ENCODE data around the gene KLHL29. TPM values are rescaled to one million over a fixed set of nuclear protein-coding genes. Genes with fewer than 3 reads are reported as not detected.

KLHL29 gene
- total and polyA plus RNA-seq, 5 donors = 1.7 to 4.0 (median 2.0) TPM

DNA sequence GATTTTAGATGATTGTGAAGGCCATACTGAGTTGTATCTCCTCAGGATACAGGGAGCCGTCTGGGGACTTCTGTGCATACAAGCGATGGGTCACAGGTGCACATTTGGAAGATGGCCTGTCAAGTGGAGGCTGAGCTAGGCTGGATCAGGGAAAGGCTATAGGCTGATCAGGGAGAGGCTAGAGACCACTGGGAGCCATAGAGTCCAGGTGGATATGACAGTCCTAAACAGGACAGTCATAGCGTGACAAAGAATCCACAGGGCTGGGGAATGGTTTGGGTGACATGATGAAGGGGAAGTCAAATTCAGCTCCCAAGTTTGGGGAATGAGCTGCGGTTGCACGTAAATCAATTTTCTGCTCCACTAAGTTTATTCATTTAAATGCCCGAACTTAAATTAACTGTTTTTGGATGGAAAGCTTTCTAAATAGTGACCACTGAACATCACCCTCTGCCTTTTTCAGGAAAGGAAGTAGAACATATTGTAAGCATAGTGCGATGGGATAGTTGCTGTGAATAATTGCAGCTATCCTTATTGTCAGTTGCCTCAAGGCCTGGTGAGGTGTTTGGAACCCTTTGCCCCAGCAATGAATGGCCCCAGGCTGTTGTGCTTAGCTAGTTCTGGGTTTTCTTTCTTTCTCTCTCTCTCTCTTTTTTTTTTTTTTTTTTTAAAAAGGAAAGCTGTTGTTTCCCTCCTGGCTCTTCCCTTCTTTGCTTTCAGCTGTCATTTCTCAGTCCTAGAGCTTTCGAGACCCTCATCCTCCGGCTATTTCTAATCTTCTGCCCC lies 50.5 kb downstream of the KLHL29 start:
- WGBS = 89% methylated on average over 9 of the region's 9 CpGs
- H3K9me3 ChIP-seq (ENCODE audit: control insufficient read depth, low read length) = no peaks in the 10 kb centered on the region
- H3K4me3 ChIP-seq (ENCODE audit: low read length) = no peak overlapping the region
- intact Hi-C loops (cut with DNase I) = no loop called here
- H3K4me1 ChIP-seq (ENCODE audit: control insufficient read depth, insufficient read depth, low read length) = peaks cover 4% of the 10 kb centered on the region
- no peak for DNase-seq
- H3K27me3 ChIP-seq (ENCODE audit: control insufficient read depth, insufficient read depth) = no peaks in the 10 kb centered on the region
- no peak overlapping the region for H3K27ac ChIP-seq (ENCODE audit: low read length)
- no peak for ATAC-seq

DNA sequence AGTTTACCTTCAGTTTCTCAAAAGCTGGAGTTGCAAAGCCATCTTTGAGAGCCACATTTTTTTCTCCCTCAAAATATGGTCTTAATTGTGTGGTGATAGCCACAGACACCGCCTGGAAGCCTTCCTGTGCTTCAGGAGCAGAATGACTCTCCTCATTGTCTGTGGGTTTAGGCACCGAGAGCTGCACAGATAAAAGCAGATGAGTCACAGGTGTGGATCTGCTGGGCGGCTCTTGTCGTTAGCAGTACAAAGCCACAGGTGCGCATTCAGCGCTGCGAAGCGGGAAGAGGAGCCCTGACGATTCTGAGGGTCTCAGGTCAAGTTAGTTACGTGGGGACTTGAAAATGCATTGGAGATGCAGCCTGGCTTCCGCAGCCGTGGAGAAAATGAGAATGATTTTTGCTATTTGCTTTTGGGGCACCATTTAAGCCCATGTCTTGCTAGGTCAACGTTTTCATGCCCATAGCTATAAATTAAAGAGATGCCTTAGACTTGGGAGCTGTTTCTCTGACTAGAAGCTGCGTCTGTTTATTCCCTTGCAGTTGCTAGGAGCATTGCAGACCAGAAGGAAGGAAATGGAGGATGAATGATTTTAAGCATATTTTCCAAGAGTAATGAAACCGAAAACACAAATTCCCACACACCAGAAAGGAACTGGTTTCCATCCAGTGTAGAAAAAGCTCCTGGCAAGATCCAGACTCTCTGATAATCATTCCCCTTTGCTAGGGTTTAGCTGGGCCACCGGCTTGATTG lies 51.5 kb downstream of the KLHL29 start:
- ATAC-seq = no peak
- no peak for DNase-seq
- intact Hi-C loops (cut with DNase I) = no loop called here
- no peak overlapping the region for H3K27ac ChIP-seq (ENCODE audit: low read length)
- no peak overlapping the region for H3K4me3 ChIP-seq (ENCODE audit: low read length)
- peaks cover 1% of the 10 kb centered on the region for H3K9me3 ChIP-seq (ENCODE audit: control insufficient read depth, low read length)
- 69% methylated on average over 16 of the region's 16 CpGs for WGBS
- H3K27me3 ChIP-seq (ENCODE audit: control insufficient read depth, insufficient read depth) = no peaks in the 10 kb centered on the region
- peaks cover 4% of the 10 kb centered on the region for H3K4me1 ChIP-seq (ENCODE audit: control insufficient read depth, insufficient read depth, low read length)

DNA sequence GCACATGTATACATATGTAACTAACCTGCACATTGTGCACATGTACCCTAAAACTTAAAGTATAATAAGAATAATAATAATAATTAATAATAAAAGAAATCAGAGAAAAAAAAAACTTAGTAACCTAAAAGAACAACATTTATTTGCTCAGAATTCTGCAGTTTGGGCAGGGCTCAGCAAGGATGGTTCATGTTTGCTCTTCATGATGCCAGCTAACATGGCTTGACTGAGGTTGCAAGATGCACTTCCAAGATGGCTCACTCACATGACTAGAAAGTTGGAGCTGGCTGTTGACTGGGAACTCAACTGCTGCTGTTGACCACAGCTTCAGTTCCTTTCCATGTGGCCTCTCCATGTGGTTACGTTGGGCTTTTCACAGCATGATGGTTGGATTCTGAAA lies 56.4 kb downstream of the KLHL29 start:
- WGBS = 96% methylated on average over 1 of the region's 1 CpG
- DNase-seq = no peak
- Histone ChIP-seq H3K27ac (ENCODE audit: low read length) (no peak overlapping the region), H3K27me3 (ENCODE audit: control insufficient read depth, insufficient read depth) (no peaks in the 10 kb centered on the region), H3K4me1 (ENCODE audit: control insufficient read depth, insufficient read depth, low read length) (peaks cover 2% of the 10 kb centered on the region), H3K4me3 (ENCODE audit: low read length) (no peak overlapping the region), H3K9me3 (ENCODE audit: control insufficient read depth, low read length) (peaks cover 6% of the 10 kb centered on the region)
- intact Hi-C loops (cut with DNase I) = no loop called here
- no peak for ATAC-seq

DNA sequence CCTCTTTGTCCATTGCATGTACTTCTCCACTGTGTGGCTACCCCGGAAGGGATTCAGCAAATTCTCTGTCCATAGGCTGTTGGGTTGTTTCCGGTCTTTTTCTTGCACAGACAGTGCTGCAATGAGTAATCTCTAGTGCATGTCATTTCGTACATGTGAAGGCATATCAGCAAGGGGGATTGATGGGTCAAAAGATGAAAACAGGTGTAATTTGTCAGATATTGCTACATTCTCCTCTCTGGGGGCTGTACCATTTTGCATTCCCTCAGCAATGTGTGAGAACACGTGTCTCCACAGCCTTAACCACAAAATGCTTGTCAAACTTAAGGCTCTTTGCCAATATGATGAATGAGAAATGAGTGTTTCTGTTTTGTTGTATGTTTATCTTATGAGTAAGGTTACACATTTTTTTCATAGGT lies 60.5 kb downstream of the KLHL29 start:
- Histone ChIP-seq H3K4me1 (ENCODE audit: control insufficient read depth, insufficient read depth, low read length) (no peaks in the 10 kb centered on the region), H3K27ac (ENCODE audit: low read length) (no peak overlapping the region), H3K4me3 (ENCODE audit: low read length) (no peak overlapping the region), H3K9me3 (ENCODE audit: control insufficient read depth, low read length) (peaks cover 6% of the 10 kb centered on the region), H3K27me3 (ENCODE audit: control insufficient read depth, insufficient read depth) (no peaks in the 10 kb centered on the region)
- 74% methylated on average over 4 of the region's 4 CpGs for WGBS
- intact Hi-C loops (cut with DNase I) = no loop called here
- DNase-seq = no peak
- ATAC-seq = no peak

DNA sequence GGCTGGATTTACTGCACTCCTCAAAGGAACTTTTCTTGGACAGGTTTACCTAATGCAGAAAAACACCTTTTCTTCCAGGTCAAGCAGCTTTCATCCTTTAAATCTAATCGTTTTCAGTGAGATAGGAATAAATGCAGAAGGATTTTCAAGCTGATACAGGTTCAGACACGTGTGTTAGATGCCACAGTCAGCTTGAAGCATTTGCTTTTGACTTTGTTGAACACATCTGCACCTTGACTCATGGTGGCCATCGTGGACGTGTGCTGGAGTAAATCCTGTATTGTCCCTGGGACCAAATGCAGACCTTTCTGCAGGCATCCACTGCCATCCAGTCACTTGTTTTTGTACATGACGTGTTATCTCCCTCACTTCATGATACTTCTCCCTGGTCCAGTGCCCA lies 61.9 kb downstream of the KLHL29 start:
- Histone ChIP-seq H3K4me3 (ENCODE audit: low read length) (no peak overlapping the region), H3K9me3 (ENCODE audit: control insufficient read depth, low read length) (peaks cover 2% of the 10 kb centered on the region), H3K27ac (ENCODE audit: low read length) (no peak overlapping the region), H3K4me1 (ENCODE audit: control insufficient read depth, insufficient read depth, low read length) (no peaks in the 10 kb centered on the region), H3K27me3 (ENCODE audit: control insufficient read depth, insufficient read depth) (no peaks in the 10 kb centered on the region)
- intact Hi-C loops (cut with DNase I) = no loop called here
- no peak for ATAC-seq
- no peak for DNase-seq
- 86% methylated on average over 5 of the region's 5 CpGs for WGBS

DNA sequence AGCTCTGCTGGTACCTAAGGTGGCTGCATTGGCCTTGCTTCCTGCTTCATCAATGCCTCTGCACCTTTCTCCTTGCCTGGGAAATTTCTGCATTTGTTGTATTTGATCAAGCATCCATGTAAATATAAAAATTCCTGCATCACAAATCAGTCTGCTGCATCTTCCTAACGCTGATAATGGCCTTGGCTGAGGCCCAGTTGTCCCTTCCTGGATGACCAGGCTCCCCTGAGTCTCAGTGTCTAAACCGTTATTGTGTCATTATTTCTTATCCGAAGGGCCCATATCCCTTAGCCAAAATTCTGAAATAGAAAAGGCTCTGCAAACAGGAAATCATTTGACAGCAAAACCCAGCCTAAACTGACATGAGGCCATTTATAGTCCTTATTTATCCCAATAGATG lies 62.4 kb downstream of the KLHL29 start:
- intact Hi-C loops (cut with DNase I) = no loop called here
- H3K4me3 ChIP-seq (ENCODE audit: low read length) = no peak overlapping the region
- ATAC-seq (no peak), DNase-seq (no peak)
- H3K9me3 ChIP-seq (ENCODE audit: control insufficient read depth, low read length) = peaks cover under 1% of the 10 kb centered on the region
- H3K27ac ChIP-seq (ENCODE audit: low read length) = no peak overlapping the region
- H3K4me1 ChIP-seq (ENCODE audit: control insufficient read depth, insufficient read depth, low read length) = no peaks in the 10 kb centered on the region
- no peaks in the 10 kb centered on the region for H3K27me3 ChIP-seq (ENCODE audit: control insufficient read depth, insufficient read depth)
- WGBS = 42% methylated on average over 3 of the region's 3 CpGs

DNA sequence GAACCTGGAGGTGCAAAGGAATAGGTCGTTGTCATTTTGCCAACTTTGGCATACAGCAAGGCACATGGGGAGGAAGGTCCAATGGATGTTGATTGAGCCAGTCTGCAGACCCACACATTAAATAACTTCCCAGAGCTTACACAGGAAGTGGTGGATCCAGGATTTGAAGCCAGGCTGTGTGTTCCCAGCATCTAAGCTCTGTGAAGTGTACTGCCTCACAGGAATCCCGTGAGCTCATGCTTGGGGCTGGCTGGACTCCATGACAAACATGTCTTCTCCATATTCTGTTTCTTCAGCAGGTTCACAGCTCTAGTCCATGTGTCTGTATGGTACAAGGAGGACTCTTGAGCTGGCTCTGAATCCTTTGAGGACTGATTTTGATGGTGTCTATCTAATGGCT lies 63.9 kb downstream of the KLHL29 start:
- no peak for DNase-seq
- WGBS = 69% methylated on average over 2 of the region's 2 CpGs
- Histone ChIP-seq H3K9me3 (ENCODE audit: control insufficient read depth, low read length) (no peaks in the 10 kb centered on the region), H3K4me1 (ENCODE audit: control insufficient read depth, insufficient read depth, low read length) (no peaks in the 10 kb centered on the region), H3K27me3 (ENCODE audit: control insufficient read depth, insufficient read depth) (no peaks in the 10 kb centered on the region), H3K27ac (ENCODE audit: low read length) (no peak overlapping the region), H3K4me3 (ENCODE audit: low read length) (no peak overlapping the region)
- no peak for ATAC-seq
- intact Hi-C loops (cut with DNase I) = no loop called here

DNA sequence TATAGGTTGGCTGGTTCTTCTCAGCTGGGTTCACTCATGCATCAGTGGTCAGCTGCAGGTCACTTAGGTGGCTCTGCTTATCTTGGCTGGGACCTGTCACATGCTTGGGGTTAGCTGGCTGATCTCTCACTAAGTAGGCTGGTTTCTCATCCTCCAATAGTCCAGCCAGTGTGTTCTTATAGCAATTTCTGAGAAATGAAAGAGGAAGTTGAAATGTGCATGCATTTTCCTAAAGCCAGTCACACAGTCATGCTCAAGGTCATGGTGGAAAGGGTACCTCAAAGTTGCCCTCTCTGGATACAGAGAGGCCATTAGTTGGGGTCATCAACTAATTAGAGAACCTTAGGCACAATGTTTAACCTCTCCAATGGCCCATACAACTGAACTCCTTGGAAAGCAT lies 64.4 kb downstream of the KLHL29 start:
- intact Hi-C loops (cut with DNase I) = no loop called here
- H3K4me1 ChIP-seq (ENCODE audit: control insufficient read depth, insufficient read depth, low read length) = no peaks in the 10 kb centered on the region
- DNase-seq (no peak), ATAC-seq (peak in 1 of 2 donors; percentile 18)
- no peaks in the 10 kb centered on the region for H3K27me3 ChIP-seq (ENCODE audit: control insufficient read depth, insufficient read depth)
- H3K4me3 ChIP-seq (ENCODE audit: low read length) = no peak overlapping the region
- H3K27ac ChIP-seq (ENCODE audit: low read length) = no peak overlapping the region
- H3K9me3 ChIP-seq (ENCODE audit: control insufficient read depth, low read length) = no peaks in the 10 kb centered on the region

DNA sequence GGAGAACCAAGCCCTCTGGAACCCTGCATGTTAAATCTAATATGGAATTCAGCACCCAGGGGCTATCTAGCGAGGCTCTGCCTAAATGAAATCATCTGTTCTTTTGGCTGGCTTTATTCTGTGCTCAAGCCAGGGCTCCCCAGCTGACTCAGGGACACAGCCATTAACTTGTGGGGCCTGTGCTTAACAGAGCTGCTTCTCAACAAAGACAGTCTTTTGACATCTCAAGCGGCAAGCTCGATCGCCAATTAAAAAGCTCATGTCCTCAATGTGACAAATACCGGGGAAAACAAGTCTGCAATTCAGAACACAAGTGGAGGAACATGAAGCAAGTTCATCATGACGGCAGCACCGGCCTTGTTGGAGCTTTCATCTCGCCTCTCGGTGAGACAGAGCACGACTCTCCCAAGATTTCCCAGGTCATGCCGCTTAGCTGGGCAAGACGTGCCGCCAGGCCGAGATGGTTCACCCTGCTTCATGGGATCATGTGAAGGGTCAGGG lies 64.9 kb downstream of the KLHL29 start:
- Histone ChIP-seq H3K9me3 (ENCODE audit: control insufficient read depth, low read length) (no peaks in the 10 kb centered on the region), H3K27me3 (ENCODE audit: control insufficient read depth, insufficient read depth) (no peaks in the 10 kb centered on the region), H3K27ac (ENCODE audit: low read length) (no peak overlapping the region), H3K4me3 (ENCODE audit: low read length) (no peak overlapping the region), H3K4me1 (ENCODE audit: control insufficient read depth, insufficient read depth, low read length) (no peaks in the 10 kb centered on the region)
- 72% methylated on average over 14 of the region's 14 CpGs for WGBS
- intact Hi-C loops (cut with DNase I) = no loop called here
- ATAC-seq (peak; percentile 86 to 90), DNase-seq (peak in 2 of 3 donors; percentile 35 to 62)

DNA sequence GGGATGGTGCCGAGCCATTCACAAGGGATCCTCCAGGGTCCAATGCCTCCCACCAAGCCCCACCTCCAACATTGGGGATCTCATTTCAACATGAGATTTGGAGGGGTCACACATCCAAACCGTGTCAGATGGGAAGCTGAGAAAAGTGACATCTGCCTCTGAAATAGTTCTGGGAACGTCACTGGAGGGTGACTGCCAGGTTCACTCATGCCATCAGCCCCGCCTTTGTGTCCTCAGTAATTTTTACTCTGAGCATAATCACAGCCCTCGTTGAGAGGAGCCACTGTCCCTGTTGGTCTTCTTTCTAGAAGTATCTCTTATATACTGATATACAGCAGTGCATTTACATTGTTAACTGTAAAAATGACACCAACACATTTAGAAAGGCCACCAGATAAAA lies 67.4 kb downstream of the KLHL29 start:
- no peak overlapping the region for H3K27ac ChIP-seq (ENCODE audit: low read length)
- no peaks in the 10 kb centered on the region for H3K9me3 ChIP-seq (ENCODE audit: control insufficient read depth, low read length)
- H3K27me3 ChIP-seq (ENCODE audit: control insufficient read depth, insufficient read depth) = no peaks in the 10 kb centered on the region
- H3K4me1 ChIP-seq (ENCODE audit: control insufficient read depth, insufficient read depth, low read length) = no peaks in the 10 kb centered on the region
- no peak for DNase-seq
- 58% methylated on average over 5 of the region's 5 CpGs for WGBS
- ATAC-seq = no peak
- no peak overlapping the region for H3K4me3 ChIP-seq (ENCODE audit: low read length)
- intact Hi-C loops (cut with DNase I) = no loop called here

DNA sequence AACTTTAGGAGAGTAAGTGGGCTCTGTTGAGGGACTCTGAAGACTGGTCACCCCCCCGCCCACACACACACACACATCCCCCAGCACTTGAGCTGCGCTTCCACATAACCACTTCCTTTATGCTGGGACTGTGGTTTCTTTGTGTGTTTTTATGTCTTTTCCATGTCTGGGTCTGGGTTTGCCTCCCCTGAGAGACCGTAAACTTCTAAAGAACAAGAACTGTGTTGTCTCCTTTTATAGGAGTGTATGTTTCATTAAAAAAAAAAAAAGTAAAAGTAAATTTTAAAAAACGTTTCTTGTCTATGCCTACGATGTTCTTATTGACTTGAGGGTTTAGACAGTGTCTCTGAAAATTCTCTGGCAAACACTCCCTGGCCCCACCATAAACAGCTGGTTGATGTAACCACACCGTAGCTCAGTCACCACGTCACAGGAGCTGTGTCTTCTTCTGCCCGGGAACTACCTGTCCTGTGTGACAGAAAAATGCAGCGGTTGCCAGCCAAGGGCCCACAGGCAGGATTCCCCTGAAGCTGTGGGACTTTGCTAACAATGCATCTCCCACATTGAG lies 68.0 kb downstream of the KLHL29 start:
- no peak for ATAC-seq
- H3K4me1 ChIP-seq (ENCODE audit: control insufficient read depth, insufficient read depth, low read length) = no peaks in the 10 kb centered on the region
- intact Hi-C loops (cut with DNase I) = no loop called here
- WGBS = 69% methylated on average over 9 of the region's 9 CpGs
- no peak for DNase-seq
- H3K27ac ChIP-seq (ENCODE audit: low read length) = no peak overlapping the region
- H3K4me3 ChIP-seq (ENCODE audit: low read length) = no peak overlapping the region
- H3K27me3 ChIP-seq (ENCODE audit: control insufficient read depth, insufficient read depth) = no peaks in the 10 kb centered on the region
- H3K9me3 ChIP-seq (ENCODE audit: control insufficient read depth, low read length) = no peaks in the 10 kb centered on the region
